ENCODE results near the gene AGAP2.

AGAP2 gene

GRCh38 chr12:57737467-57738460 lies 778 bp downstream of the AGAP2 start:
- no peak overlapping the region for H3K4me2 ChIP-seq (ENCODE audit: low read depth, low read length, poor library complexity, severe bottlenecking)
- H3K4me3 ChIP-seq (ENCODE audit: insufficient read depth, low read length, poor library complexity, severe bottlenecking) = no peak overlapping the region
- no peaks in the 10 kb centered on the region for H4K20me1 ChIP-seq (ENCODE audit: low read depth, low read length)
- no peak overlapping the region for H3K9ac ChIP-seq (ENCODE audit: low read length)
- H3F3A ChIP-seq (ENCODE audit: insufficient read depth) = peaks cover 2% of the 10 kb centered on the region; the same call in 1 of the 2 replicates
- no peaks in the 10 kb centered on the region for H3K9me3 ChIP-seq (ENCODE audit: insufficient read depth, low read length)
- no peak overlapping the region for H3K27ac ChIP-seq (ENCODE audit: low read depth, low read length)
- no peaks in the 10 kb centered on the region for H3K27me3 ChIP-seq (ENCODE audit: low read length)
- H2AFZ ChIP-seq (ENCODE audit: low read depth, low read length, severe bottlenecking) = no peak overlapping the region
- no peaks in the 10 kb centered on the region for H3K36me3 ChIP-seq (ENCODE audit: low read length)
- TF ChIP-seq EZH2phosphoT487 (conservative IDR thresholded peaks at IDR 0.05; ENCODE audit: low read length) (no peak), CTCF (IDR thresholded peaks at IDR 0.05; ENCODE audit: insufficient read depth, low read length, poor library complexity, severe bottlenecking) (no peak)
- peaks cover 12% of the 10 kb centered on the region for H3K79me2 ChIP-seq (ENCODE audit: insufficient read depth, low read length)
- H3K9me2 ChIP-seq (replicated peaks; ENCODE audit: insufficient read depth, low read length) = no peaks in the 10 kb centered on the region

- Histone ChIP-seq H3K4me2 (ENCODE audit: low read depth, low read length, poor library complexity, severe bottlenecking) (no peak overlapping the region), H3K9me2 (replicated peaks; ENCODE audit: insufficient read depth, low read length) (no peaks in the 10 kb centered on the region), H3K9ac (ENCODE audit: low read length) (no peak overlapping the region), H3K36me3 (ENCODE audit: low read length) (no peaks in the 10 kb centered on the region), H3K27me3 (ENCODE audit: low read length) (no peaks in the 10 kb centered on the region), H3K4me3 (ENCODE audit: insufficient read depth, low read length, poor library complexity, severe bottlenecking) (no peak overlapping the region), H3K27ac (ENCODE audit: low read depth, low read length) (no peak overlapping the region), H4K20me1 (ENCODE audit: low read depth, low read length) (no peaks in the 10 kb centered on the region), H3K79me2 (ENCODE audit: insufficient read depth, low read length) (peaks cover 12% of the 10 kb centered on the region), H2AFZ (ENCODE audit: low read depth, low read length, severe bottlenecking) (no peak overlapping the region), H3F3A (ENCODE audit: insufficient read depth) (no peaks in the 10 kb centered on the region), H3K9me3 (ENCODE audit: insufficient read depth, low read length) (no peaks in the 10 kb centered on the region)
- TF ChIP-seq EZH2phosphoT487 (conservative IDR thresholded peaks at IDR 0.05; ENCODE audit: low read length) = no peak
- no peak for TF ChIP-seq CTCF (IDR thresholded peaks at IDR 0.05; ENCODE audit: insufficient read depth, low read length, poor library complexity, severe bottlenecking)
Observed at GRCh38 chr12:57736741-57737466, 1.6 kb downstream of the AGAP2 start.

GRCh38 chr12:57735952-57736740 lies 2.4 kb downstream of the AGAP2 start:
- Histone ChIP-seq H3K4me2 (ENCODE audit: low read depth, low read length, poor library complexity, severe bottlenecking) (no peak overlapping the region), H3K9ac (ENCODE audit: low read length) (no peak overlapping the region), H3K27me3 (ENCODE audit: low read length) (no peaks in the 10 kb centered on the region), H4K20me1 (ENCODE audit: low read depth, low read length) (no peaks in the 10 kb centered on the region), H3K36me3 (ENCODE audit: low read length) (no peaks in the 10 kb centered on the region; the same call in 1 of the 2 replicates), H3F3A (ENCODE audit: insufficient read depth) (no peaks in the 10 kb centered on the region), H2AFZ (ENCODE audit: low read depth, low read length, severe bottlenecking) (no peak overlapping the region), H3K4me3 (ENCODE audit: insufficient read depth, low read length, poor library complexity, severe bottlenecking) (no peak overlapping the region), H3K27ac (ENCODE audit: low read depth, low read length) (no peak overlapping the region), H3K9me3 (ENCODE audit: insufficient read depth, low read length) (no peaks in the 10 kb centered on the region), H3K9me2 (replicated peaks; ENCODE audit: insufficient read depth, low read length) (no peaks in the 10 kb centered on the region), H3K79me2 (ENCODE audit: insufficient read depth, low read length) (peaks cover 12% of the 10 kb centered on the region)
- TF ChIP-seq CTCF (IDR thresholded peaks at IDR 0.05; ENCODE audit: insufficient read depth, low read length, poor library complexity, severe bottlenecking) = no peak
- no peak for TF ChIP-seq EZH2phosphoT487 (conservative IDR thresholded peaks at IDR 0.05; ENCODE audit: low read length)

All from SU-DHL-6 (cell line).